Measurements from ENCODE around the gene FAM227A.

The FAM227A gene

GRCh38 chr22:38540701-38541100 is 115.5 kb downstream of the FAM227A start:
- no peak for DNase-seq (ENCODE audit: low spot score)

GRCh38 chr22:38531251-38531938 is 124.8 kb downstream of the FAM227A start:
- DNase-seq (ENCODE audit: low spot score) = no peak

Measured in LoVo (cell line).